ENCODE results near the gene MYT1.

DNA sequence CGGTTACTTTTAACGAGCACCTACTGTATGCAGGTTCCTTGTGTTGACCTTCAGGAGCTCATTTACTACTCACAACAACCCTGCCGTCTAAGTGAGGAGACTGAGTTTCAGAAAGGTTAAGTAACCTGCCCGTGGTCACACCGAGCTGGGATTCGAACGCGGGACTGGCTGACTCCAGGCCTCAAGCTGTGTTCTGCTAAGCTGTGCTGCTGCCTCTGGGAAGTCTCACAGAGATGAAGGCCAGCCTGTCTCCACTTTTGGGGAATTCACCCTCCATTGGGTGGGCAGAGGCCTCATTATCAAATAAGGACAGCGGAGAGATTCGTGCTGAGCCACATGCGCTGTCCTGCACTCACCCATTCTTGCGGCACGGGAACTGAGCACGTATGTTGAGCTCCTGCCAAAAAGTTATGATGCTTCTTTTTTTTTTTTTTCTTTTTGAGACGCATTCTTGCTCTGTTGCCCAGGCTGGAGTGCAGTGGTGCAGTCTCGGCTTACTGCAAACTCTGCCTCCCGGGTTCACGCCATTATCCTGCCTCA, 25.9 kb upstream of the MYT1 start:
- TF ChIP-seq, protein P1, sequence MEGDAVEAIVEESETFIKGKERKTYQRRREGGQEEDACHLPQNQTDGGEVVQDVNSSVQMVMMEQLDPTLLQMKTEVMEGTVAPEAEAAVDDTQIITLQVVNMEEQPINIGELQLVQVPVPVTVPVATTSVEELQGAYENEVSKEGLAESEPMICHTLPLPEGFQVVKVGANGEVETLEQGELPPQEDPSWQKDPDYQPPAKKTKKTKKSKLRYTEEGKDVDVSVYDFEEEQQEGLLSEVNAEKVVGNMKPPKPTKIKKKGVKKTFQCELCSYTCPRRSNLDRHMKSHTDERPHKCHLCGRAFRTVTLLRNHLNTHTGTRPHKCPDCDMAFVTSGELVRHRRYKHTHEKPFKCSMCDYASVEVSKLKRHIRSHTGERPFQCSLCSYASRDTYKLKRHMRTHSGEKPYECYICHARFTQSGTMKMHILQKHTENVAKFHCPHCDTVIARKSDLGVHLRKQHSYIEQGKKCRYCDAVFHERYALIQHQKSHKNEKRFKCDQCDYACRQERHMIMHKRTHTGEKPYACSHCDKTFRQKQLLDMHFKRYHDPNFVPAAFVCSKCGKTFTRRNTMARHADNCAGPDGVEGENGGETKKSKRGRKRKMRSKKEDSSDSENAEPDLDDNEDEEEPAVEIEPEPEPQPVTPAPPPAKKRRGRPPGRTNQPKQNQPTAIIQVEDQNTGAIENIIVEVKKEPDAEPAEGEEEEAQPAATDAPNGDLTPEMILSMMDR (IDR thresholded peaks at IDR 0.05; ENCODE audit: low read length): no peak
- no peak for TF ChIP-seq EZH2 (optimal IDR thresholded peaks at IDR 0.05; ENCODE audit: low read depth, low read length)
